GM12801 (cell line): Measurements from ENCODE around the gene HOMER2.

Experiments
- CTCF ChIP-seq: IDR thresholded peaks from one replicate; pipeline ENCODE4 v1.5.1; 2011; ENCODE audit warnings: control low read depth; ENCODE audit not compliant: insufficient read length; ENCODE audit errors: extremely low read depth

HOMER2 gene

DNA sequence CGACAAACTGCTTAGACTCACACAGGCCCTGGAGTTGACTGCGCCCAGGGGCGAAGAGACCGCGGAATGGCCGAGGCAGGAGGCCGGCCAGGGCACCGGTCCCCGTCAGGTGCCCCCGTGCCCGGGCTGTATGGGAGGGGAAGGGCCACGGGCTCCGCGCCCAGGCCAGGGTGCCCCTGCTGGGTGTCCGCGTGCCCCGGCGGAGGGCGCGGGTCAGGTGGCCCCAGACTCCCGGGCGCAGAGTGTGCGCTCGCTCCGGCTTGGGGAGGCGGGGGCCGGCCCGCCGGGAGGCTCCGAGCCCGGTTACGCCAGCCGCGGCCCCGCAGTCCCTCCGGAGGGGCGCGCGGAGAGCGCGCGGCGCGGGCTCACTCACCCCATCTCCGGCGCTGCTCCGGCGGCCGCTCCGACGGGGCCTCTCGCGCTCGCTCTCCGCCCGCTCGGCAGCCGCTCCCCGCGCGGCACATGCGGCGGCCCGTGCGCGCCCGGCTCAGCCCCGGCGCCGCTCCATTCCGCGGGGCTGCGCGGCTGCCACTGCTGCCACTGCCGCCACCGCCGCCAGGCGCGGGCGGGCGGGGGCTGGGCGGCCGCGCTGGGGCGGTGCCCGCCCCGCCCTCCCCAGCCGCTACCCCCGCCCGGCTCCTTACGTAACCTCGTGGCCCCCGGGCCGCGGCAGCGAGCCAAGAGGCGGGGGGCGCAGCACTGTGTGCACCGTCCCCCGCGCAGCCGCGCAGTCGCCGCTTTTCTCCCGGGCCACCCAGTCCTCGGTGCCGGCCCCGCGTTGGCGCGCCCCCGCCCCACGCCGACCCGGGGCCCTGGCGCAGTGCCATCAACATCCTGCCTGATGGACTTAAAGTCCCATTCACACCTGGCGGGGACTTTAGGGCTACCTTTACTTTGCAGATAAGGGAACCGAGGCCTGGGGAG lies at the start of gene HOMER2:
TSS of gene HOMER2 (minus strand) at position 563 of the 924 bp plus-strand sequence. CDS start at position 378, 185 bp downstream.
- TF ChIP-seq CTCF = no peak

DNA sequence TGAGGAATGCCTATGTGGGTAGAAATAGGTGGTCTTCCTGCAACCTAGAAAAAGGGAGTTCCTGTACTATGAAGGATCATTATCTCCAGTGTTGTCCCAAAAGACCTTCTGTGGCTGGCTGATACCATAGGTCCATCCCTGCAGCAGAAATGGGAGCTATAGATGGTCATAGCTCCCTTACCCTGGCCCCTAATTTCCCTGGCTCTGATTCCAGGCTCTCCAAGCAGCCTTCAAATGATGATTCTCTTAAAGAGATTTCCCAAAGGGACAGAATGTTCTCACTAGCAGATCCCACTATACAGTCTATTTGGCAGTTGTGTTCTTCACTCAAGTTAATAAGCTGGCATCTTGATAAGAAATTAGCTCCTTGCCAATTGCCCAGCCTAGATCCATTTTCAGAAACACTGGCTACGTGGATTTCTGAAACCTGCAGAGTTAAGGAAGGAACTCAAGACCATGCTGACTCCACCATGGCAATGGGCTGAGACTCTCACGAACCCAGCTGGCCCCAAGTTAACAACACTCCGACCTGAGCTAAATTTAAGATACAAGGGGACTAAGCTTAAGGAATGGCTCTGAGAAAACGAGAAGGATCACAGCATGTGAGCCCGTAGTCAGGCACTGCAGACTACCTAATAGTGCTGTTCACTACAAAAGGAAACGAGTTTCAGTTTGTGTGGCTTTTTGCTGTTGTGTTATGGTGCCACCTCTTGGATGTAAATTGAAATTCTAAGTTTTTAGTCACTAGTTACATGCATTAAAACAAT lies 47.6 kb upstream of the HOMER2 start:
- no peak for TF ChIP-seq CTCF

- TF ChIP-seq CTCF = no peak
Measured at GRCh38 chr15:82999426-82999825, 46.9 kb upstream of the HOMER2 start.

DNA sequence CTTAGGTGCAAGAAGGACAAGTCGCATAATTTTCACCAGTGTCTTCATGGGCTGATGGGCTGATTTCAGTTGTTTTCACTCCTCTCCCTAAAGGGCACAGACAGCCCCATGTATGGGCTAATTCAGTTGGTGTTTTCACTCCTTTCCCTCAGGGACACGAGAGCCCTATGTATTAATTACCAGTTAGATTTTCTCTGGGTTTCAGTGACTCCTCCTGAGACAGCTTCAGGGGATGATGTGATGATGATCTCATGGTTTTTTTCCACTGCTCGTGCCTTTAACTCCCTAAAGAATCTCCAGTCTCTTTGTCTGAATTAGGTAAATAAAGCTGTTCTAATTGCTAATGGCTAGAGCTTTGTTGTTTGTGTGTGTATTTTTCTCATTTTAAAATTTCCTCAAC lies 43.4 kb upstream of the HOMER2 start:
- TF ChIP-seq CTCF = no peak

GRCh38 chr15:82995076-82995475 lies 42.6 kb upstream of the HOMER2 start:
- no peak for TF ChIP-seq CTCF

DNA sequence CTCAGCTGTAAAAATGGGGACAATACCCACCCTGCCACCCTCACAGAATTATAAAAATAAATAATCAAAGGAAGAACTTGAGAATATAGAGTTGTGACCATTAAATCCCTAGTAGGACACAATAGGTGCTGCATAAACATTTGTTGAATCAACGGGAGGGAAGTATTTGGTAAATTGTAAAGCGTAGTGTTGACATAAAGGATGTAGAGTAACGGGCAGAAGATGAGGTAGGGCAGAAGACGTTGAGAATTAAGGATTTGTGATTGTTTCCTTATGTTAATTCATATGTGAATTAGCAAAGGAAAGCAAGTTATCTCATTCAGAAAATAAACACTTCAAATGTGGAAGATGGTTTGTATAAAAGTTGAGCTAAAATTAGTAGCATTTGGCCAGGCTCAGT lies 40.6 kb upstream of the HOMER2 start:
- TF ChIP-seq CTCF = no peak

DNA sequence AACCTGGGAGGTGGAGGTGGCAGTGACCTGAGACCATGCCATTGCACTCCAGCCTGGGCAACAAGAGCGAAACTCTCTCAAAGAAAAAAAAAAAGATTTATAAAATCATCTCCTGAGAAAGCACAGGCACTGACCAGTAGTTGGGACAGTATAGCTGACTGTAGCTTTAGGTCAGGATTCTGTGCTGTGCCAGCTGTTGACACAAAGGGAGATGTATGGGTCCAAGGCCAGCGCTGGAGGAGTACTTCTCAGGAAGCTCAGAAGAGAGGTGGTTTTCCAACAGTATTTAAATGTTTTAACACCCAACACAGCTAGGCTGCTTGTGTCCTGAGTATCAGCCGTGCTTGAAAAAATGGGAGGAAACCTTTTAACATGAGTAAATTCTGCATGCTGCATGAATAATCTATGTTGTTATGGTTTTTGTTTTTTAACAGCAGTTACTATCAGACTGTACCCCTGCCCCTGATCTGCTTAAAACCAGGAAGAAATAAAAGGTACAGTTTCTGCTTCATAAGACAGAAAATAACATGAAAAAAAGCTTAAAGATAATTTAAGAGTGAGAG lies 40.0 kb upstream of the HOMER2 start:
- no peak for TF ChIP-seq CTCF
